Neural cell (in vitro differentiated cells): Measurements from ENCODE around the gene PIK3R1. TPM values are rescaled to one million over a fixed set of nuclear protein-coding genes. Genes with fewer than 3 reads are reported as not detected.

Source experiments
- H2AFZ ChIP-seq: fragments of 200-600, 300-800 bp; sonication (generic), shearing (Covaris generic); 2 replicates; pipeline ENCODE4 v1.6.0; 2014; ENCODE audit warnings: low read depth, mild to moderate bottlenecking, antibody characterized with exemption, low read length, moderate library complexity
- H3F3A ChIP-seq: fragments of 200-600 bp; shearing (Covaris generic); 2 replicates; pipeline ENCODE4 v1.6.1; 2016; ENCODE audit warnings: mild to moderate bottlenecking, moderate library complexity, mixed read lengths, antibody characterized with exemption, low read length; ENCODE audit not compliant: insufficient read depth, poor library complexity, severe bottlenecking
- H3K27ac ChIP-seq: fragments of 200-600, 300-800 bp; sonication (generic), shearing (Covaris generic); 2 replicates; pipeline ENCODE4 v1.5.1; 2014; ENCODE audit warnings: mild to moderate bottlenecking, low read length, moderate library complexity
- H3K27me3 ChIP-seq: fragments of 300-800, 200-600 bp; sonication (generic), shearing (Covaris generic); 2 replicates; pipeline ENCODE4 v1.6.0; 2014; ENCODE audit warnings: mild to moderate bottlenecking, low read depth, low read length, moderate library complexity; ENCODE audit not compliant: insufficient read depth
- H3K36me3 ChIP-seq: fragments of 300-800, 200-600 bp; sonication (generic), shearing (Covaris generic); 2 replicates; pipeline ENCODE4 v1.5.1; 2014; ENCODE audit warnings: mild to moderate bottlenecking, antibody characterized with exemption, low read length, moderate library complexity; ENCODE audit not compliant: insufficient read depth
- H3K4me2 ChIP-seq: fragments of 300-800, 200-600 bp; sonication (generic), shearing (Covaris generic); 2 replicates; pipeline ENCODE4 v1.6.0; 2014; ENCODE audit warnings: mild to moderate bottlenecking, low read length
- H3K4me3 ChIP-seq: fragments of 300-800, 200-600 bp; sonication (generic), shearing (Covaris generic); 2 replicates; pipeline ENCODE4 v1.5.1; 2014; ENCODE audit warnings: mild to moderate bottlenecking, low read length, moderate library complexity
- H3K79me2 ChIP-seq: fragments of 200-600 bp; shearing (Covaris generic); replicated peaks from 2 replicates; pipeline ENCODE4 v1.6.0; 2014; ENCODE audit warnings: mild to moderate bottlenecking, low read length, moderate library complexity; ENCODE audit not compliant: insufficient read depth
- H3K9ac ChIP-seq: fragments of 300-800, 200-600 bp; sonication (generic), shearing (Covaris generic); 2 replicates; pipeline ENCODE4 v1.6.1; 2016; ENCODE audit warnings: mild to moderate bottlenecking, low read length, mixed read lengths
- H3K9me2 ChIP-seq: fragments of 200-600 bp; shearing (Covaris generic); 2 replicates; pipeline ENCODE4 v1.6.1; 2016; ENCODE audit warnings: mild to moderate bottlenecking, low read length, mixed read lengths; ENCODE audit not compliant: insufficient read depth
- H3K9me3 ChIP-seq: fragments of 200-600, 300-800 bp; sonication (generic), shearing (Covaris generic); 2 replicates; pipeline ENCODE4 v1.6.1; 2016; ENCODE audit warnings: mild to moderate bottlenecking, mixed run types, low read length, moderate library complexity, mixed read lengths
- H4K20me1 ChIP-seq: fragments of 200-600 bp; shearing (Covaris generic); 2 replicates; pipeline ENCODE4 v1.6.1; 2016; ENCODE audit warnings: mild to moderate bottlenecking, mixed run types; ENCODE audit not compliant: insufficient read depth
- EP300 ChIP-seq: fragments of 450-650 bp; conservative IDR thresholded peaks from 2 replicates; pipeline ENCODE4 v1.6.1; 2014; ENCODE audit warnings: antibody characterized with exemption, mild to moderate bottlenecking, moderate library complexity; ENCODE audit not compliant: poor library complexity, severe bottlenecking
- EZH2 ChIP-seq: fragments of 200-600, 300-800 bp; shearing (Covaris generic), sonication (generic); IDR thresholded peaks from 2 replicates; pipeline ENCODE4 v1.6.1; 2014; ENCODE audit warnings: antibody characterized with exemption, low read length, borderline replicate concordance, mild to moderate bottlenecking; ENCODE audit not compliant: insufficient read depth, poor library complexity, severe bottlenecking
- MXI1 ChIP-seq: fragments of 450-650 bp; conservative IDR thresholded peaks from 2 replicates; pipeline ENCODE4 v1.6.1; 2014; ENCODE audit warnings: antibody characterized with exemption, mild to moderate bottlenecking; ENCODE audit not compliant: poor library complexity, severe bottlenecking
- POLR2AphosphoS5 ChIP-seq: IDR thresholded peaks from 2 replicates; pipeline ENCODE4 v1.6.1; 2012
- RAD21 ChIP-seq: fragments of 450-650 bp; conservative IDR thresholded peaks from 2 replicates; pipeline ENCODE4 v1.6.1; 2014; ENCODE audit warnings: antibody characterized with exemption, mild to moderate bottlenecking, moderate library complexity
- SMC3 ChIP-seq: fragments of 450-650 bp; conservative IDR thresholded peaks from 2 replicates; pipeline ENCODE4 v1.6.1; 2014; ENCODE audit warnings: antibody characterized with exemption, mild to moderate bottlenecking, moderate library complexity; ENCODE audit not compliant: poor library complexity
- TAF1 ChIP-seq: IDR thresholded peaks from 2 replicates; pipeline ENCODE4 v1.6.1; 2012; ENCODE audit warnings: low read depth
- polyA plus RNA-seq: library from polyadenylated mRNA; depleted of rRNA; stranded (reverse); fragments of >200 nt; gene quantifications from 2 replicates; pipeline ENCODE4 v1.2.3, GENCODE V29; 2014
- TF ChIP-seq, protein P1 (sequence below): fragments of 450-650 bp; IDR thresholded peaks from 2 replicates; pipeline ENCODE4 v1.5.1; 2014; ENCODE audit warnings: antibody characterized with exemption, mild to moderate bottlenecking, moderate library complexity; ENCODE audit not compliant: poor library complexity, severe bottlenecking
- TF ChIP-seq, protein P2 (sequence below): IDR thresholded peaks from 2 replicates; pipeline ENCODE4 v1.6.1; 2012; ENCODE audit warnings: borderline replicate concordance

PIK3R1 gene
- polyA plus RNA-seq, 1 donor from 2014 or later: 41.9 TPM

DNA sequence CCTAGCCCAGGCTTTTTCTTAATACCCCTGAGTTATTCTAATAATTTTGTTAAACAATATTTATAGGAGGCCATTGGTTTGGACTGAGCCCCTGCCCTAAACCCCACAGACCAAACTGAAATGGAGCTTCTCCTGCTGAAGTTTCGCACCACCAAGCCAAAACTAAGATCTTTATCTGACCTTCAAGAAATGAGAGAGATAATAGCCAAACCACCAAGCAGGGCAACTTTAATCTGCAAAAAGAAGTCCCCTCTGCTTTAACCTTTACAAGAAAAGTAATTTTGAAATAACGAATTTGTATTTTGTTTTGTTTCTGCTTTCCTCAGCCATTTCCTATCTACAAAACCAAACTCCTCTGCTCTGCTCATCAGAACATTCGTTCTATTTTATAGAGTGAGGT lies 125.5 kb downstream of the PIK3R1 start:
- Histone ChIP-seq H2AFZ (no peak overlapping the region), H3K79me2 (no peaks in the 10 kb centered on the region), H4K20me1 (no peaks in the 10 kb centered on the region), H3K4me3 (no peak overlapping the region), H3K9me2 (no peaks in the 10 kb centered on the region), H3K27ac (no peak overlapping the region), H3K4me2 (no peak overlapping the region), H3F3A (no peaks in the 10 kb centered on the region), H3K9me3 (no peaks in the 10 kb centered on the region), H3K36me3 (no peaks in the 10 kb centered on the region), H3K9ac (no peak overlapping the region), H3K27me3 (no peaks in the 10 kb centered on the region)
- no peak for TF ChIP-seq TAF1
- TF ChIP-seq SMC3: no peak
- TF ChIP-seq, protein P1, sequence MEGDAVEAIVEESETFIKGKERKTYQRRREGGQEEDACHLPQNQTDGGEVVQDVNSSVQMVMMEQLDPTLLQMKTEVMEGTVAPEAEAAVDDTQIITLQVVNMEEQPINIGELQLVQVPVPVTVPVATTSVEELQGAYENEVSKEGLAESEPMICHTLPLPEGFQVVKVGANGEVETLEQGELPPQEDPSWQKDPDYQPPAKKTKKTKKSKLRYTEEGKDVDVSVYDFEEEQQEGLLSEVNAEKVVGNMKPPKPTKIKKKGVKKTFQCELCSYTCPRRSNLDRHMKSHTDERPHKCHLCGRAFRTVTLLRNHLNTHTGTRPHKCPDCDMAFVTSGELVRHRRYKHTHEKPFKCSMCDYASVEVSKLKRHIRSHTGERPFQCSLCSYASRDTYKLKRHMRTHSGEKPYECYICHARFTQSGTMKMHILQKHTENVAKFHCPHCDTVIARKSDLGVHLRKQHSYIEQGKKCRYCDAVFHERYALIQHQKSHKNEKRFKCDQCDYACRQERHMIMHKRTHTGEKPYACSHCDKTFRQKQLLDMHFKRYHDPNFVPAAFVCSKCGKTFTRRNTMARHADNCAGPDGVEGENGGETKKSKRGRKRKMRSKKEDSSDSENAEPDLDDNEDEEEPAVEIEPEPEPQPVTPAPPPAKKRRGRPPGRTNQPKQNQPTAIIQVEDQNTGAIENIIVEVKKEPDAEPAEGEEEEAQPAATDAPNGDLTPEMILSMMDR: no peak
- TF ChIP-seq MXI1: no peak
- TF ChIP-seq RAD21: no peak
- TF ChIP-seq POLR2AphosphoS5: no peak
- no peak for TF ChIP-seq EZH2
- TF ChIP-seq, protein P2, sequence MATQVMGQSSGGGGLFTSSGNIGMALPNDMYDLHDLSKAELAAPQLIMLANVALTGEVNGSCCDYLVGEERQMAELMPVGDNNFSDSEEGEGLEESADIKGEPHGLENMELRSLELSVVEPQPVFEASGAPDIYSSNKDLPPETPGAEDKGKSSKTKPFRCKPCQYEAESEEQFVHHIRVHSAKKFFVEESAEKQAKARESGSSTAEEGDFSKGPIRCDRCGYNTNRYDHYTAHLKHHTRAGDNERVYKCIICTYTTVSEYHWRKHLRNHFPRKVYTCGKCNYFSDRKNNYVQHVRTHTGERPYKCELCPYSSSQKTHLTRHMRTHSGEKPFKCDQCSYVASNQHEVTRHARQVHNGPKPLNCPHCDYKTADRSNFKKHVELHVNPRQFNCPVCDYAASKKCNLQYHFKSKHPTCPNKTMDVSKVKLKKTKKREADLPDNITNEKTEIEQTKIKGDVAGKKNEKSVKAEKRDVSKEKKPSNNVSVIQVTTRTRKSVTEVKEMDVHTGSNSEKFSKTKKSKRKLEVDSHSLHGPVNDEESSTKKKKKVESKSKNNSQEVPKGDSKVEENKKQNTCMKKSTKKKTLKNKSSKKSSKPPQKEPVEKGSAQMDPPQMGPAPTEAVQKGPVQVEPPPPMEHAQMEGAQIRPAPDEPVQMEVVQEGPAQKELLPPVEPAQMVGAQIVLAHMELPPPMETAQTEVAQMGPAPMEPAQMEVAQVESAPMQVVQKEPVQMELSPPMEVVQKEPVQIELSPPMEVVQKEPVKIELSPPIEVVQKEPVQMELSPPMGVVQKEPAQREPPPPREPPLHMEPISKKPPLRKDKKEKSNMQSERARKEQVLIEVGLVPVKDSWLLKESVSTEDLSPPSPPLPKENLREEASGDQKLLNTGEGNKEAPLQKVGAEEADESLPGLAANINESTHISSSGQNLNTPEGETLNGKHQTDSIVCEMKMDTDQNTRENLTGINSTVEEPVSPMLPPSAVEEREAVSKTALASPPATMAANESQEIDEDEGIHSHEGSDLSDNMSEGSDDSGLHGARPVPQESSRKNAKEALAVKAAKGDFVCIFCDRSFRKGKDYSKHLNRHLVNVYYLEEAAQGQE: no peak
- no peak for TF ChIP-seq EP300

GRCh38 chr5:68342693-68343092 lies 127.1 kb downstream of the PIK3R1 start:
- TF ChIP-seq, protein P2: no peak
- no peak for TF ChIP-seq EP300
- TF ChIP-seq POLR2AphosphoS5: no peak
- TF ChIP-seq EZH2: no peak
- Histone ChIP-seq H3K79me2 (no peaks in the 10 kb centered on the region), H3K36me3 (no peaks in the 10 kb centered on the region), H3K27me3 (no peaks in the 10 kb centered on the region), H3K4me2 (no peak overlapping the region), H3K9me3 (no peaks in the 10 kb centered on the region), H3K9ac (no peak overlapping the region), H3K9me2 (no peaks in the 10 kb centered on the region), H2AFZ (no peak overlapping the region), H3F3A (no peaks in the 10 kb centered on the region), H3K27ac (no peak overlapping the region), H4K20me1 (no peaks in the 10 kb centered on the region), H3K4me3 (no peak overlapping the region)
